ENCODE data around the gene TTYH1.

Gene TTYH1

DNA sequence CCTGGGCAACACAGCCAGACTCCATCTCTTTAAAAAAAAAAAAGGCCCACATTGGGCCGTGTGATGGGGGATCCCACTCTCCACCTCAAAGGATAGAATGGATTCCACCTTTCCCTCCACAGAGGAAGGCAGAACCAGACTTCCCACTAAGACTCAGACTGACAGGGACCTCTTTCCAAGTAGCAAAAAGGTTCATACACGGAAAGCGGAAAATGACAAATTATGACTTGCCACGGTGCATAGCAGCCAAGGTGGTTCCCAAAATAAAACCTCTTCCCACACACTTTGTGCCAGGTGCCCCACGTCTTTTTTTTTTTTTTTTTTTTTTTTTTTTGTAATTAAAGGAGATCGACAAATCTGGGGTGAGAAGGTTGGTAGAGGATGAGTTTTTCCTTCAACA is 14.4 kb upstream of the TTYH1 start:
- TF ChIP-seq, protein P1, sequence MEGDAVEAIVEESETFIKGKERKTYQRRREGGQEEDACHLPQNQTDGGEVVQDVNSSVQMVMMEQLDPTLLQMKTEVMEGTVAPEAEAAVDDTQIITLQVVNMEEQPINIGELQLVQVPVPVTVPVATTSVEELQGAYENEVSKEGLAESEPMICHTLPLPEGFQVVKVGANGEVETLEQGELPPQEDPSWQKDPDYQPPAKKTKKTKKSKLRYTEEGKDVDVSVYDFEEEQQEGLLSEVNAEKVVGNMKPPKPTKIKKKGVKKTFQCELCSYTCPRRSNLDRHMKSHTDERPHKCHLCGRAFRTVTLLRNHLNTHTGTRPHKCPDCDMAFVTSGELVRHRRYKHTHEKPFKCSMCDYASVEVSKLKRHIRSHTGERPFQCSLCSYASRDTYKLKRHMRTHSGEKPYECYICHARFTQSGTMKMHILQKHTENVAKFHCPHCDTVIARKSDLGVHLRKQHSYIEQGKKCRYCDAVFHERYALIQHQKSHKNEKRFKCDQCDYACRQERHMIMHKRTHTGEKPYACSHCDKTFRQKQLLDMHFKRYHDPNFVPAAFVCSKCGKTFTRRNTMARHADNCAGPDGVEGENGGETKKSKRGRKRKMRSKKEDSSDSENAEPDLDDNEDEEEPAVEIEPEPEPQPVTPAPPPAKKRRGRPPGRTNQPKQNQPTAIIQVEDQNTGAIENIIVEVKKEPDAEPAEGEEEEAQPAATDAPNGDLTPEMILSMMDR (IDR thresholded peaks at IDR 0.05; ENCODE audit: low read depth, low read length), result no peak
- no peak overlapping the region for H3K4me3 ChIP-seq (ENCODE audit: low read depth, low read length)

DNA sequence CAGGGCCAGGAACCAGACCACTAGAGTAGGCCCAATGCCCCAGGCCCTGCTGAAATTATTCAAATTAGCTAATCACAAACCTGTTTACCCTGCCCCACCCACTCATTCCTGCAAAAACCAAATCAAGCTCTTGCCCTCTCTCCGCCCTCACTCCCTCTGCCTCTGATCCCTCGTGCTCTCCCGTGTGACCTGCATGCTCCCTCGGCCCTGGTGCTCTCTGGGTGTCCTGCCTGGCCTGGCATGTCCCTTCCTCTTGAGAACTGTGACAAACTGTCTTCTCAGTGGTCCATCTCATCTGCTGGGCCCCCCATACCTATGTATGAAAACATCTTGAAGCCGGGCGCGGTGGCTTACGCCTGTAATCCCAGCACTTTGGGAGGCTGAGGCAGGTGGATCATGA is 12.2 kb upstream of the TTYH1 start:
- H3K4me3 ChIP-seq (ENCODE audit: low read depth, low read length), result no peak overlapping the region
- TF ChIP-seq, protein P1 (IDR thresholded peaks at IDR 0.05; ENCODE audit: low read depth, low read length), result no peak

DNA sequence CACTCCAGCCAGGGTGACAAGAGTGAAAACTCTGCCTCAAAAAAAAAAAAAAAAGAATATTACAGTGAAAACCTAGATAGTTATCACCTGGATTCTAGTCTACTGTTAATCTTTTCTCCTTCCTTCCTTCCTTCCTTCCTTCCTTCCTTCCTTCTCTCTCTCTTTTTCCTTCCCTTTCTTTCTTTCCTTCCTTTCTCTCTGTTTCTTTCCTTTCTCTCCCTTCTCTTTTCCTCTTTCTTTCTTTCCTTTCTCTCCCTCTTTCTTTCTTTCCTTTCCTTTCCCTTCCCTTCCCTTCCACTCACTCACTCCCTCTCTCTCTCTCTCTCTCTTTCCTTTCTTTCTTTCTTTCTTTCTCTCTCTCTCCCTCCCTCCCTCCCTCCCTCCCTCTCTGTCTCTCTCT is 9.6 kb upstream of the TTYH1 start:
- no peak overlapping the region for H3K4me3 ChIP-seq (ENCODE audit: low read depth, low read length)
- TF ChIP-seq, protein P1 (IDR thresholded peaks at IDR 0.05; ENCODE audit: low read depth, low read length), result no peak

DNA sequence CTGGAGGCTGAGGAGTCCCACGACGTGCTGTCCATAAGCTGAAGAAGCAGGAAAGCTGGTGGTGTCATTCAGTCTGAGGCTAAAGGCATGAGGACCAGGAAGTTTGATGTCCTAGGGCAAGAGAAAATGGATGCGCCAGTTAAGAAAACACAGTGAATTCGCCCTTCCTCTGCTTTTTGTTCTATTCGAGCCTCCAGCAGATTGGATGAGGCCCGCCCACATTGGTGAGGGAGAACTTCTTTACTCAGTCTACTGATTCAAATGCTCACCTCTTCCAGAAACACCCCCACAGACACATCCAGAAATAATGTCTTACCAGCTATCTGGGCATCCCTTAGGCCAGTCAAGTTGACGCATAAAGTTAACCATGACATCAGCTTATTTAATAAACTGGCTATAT is 7.5 kb upstream of the TTYH1 start:
- TF ChIP-seq, protein P1 (IDR thresholded peaks at IDR 0.05; ENCODE audit: low read depth, low read length), result no peak
- no peak overlapping the region for H3K4me3 ChIP-seq (ENCODE audit: low read depth, low read length)

DNA sequence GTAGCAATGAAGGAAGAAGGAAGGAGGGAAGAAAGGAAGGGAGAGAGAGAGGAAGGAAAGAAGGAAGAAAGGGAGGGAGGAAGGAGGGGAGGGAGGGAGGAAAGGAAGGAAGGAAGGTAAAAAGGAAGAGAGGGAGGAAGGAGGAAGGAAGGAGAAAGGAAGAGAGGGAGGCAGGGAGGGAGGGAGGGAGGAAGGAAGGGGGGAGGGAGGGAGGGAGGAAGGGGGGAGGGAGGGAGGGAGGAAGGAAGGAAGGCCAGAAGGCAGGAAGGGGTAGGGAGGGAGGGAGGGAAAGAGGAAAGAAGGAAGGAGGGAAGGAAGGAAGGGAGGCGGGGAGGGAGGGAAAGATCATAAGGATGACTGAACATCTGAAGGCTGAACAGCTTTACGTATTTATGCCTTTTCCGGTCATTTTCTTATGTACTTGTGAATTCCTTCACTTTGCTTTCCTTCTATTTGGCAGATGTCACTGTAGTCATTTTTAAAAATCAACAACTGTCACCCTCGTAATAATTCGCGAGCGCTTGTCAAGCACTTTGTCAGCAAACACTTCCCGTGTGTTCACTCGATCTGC is 6.7 kb upstream of the TTYH1 start:
- TF ChIP-seq, protein P1 (IDR thresholded peaks at IDR 0.05; ENCODE audit: low read depth, low read length), result no peak
- H3K4me3 ChIP-seq (ENCODE audit: low read depth, low read length), result no peak overlapping the region

DNA sequence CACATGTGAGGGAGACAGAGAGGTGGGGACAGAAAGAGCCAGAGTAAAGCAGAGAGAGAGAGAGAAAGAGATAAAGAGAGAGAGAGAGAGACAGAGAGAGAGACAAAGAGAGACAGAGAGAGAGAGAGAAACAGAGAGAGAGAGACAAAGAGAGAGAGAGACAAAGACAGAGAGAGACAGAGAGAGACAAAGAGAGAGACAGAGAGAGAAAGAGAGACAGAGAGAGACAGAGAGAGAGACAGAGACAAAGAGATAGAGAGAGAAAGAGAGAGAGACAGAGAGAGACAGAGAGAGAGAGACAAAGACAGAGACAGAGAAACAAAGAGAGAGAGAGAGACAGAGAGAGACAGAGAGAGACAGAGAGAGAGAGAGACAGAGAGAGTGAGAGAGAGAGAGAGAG is 4.2 kb upstream of the TTYH1 start:
- H3K4me3 ChIP-seq (ENCODE audit: low read depth, low read length), result no peak overlapping the region
- TF ChIP-seq, protein P1 (IDR thresholded peaks at IDR 0.05; ENCODE audit: low read depth, low read length), result no peak

DNA sequence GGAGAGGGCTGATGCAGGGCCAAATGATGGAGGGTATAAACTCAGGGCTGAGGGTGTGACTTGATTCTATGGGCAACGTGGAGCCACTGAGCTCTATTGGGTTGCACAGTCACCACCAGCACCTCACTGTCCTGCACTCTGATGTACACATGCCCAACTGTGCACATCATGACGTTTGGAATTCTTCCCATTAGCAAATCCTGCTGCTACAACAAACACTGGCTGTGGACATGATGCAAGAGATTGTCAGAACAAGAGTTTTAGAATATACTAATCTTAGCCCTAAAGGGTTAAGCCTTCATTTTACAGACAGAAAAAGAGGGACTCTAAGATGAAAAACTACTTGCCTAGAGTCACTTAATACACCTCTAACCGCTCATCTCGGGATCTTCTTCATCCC is 2.4 kb upstream of the TTYH1 start:
- TF ChIP-seq, protein P1 (IDR thresholded peaks at IDR 0.05; ENCODE audit: low read depth, low read length), result no peak
- H3K4me3 ChIP-seq (ENCODE audit: low read depth, low read length), result no peak overlapping the region

All from WI38 (cell line).